K562 (cell line): ENCODE data around the gene CFAP90. TPM values are rescaled to one million over a fixed set of nuclear protein-coding genes. Genes with fewer than 3 reads are reported as not detected.

Source experiments
- ATAC-seq: fragments of 200-7000 bp; cut with Tn5 transposase; 3 replicates; pipeline ENCODE4 v1.9.1; 2020; ENCODE audit warnings: moderate library complexity
- BruUV-seq: library from RNA; stranded (reverse); fragments of 400-500 nt; replicated peaks from 2 replicates; lab custom pipeline; 2021; lab: Mats Ljungman, UMichigan
- CTCF ChIA-PET: fragments of 300-600 bp; formaldehyde crosslinking; extraction: SDS; loops from one replicate; lab custom pipeline; 2021; ENCODE audit warnings: low intra/inter-chr PET ratio; lab: Yijun Ruan, JAX
- POLR2A ChIA-PET: fragments of 300-600, 350-650 bp; sonication (Branson Sonifier 250); formaldehyde crosslinking; extraction: SDS; loops from one replicate; lab custom pipeline; 2021; ENCODE audit warnings: antibody characterized with exemption, inconsistent platforms; lab: Yijun Ruan, JAX
- DNase-seq, 4 experiments: peaks; one replicate each; pipeline versions ENCODE4 v3.0.0 to v3.0.0-alpha.2; 2011 to 2018; ENCODE audit warnings: low spot score in 3 of 4, mixed read lengths in 3 of 4; ENCODE audit errors: extremely low read depth in 1 of 4
- FAIRE-seq: peaks from 2 replicates; lab custom pipeline; 2011; peaks lifted over from hg19 to GRCh38; lab: Jason Lieb, UNC
- H2AFZ ChIP-seq: 2 replicates; pipeline ENCODE4 v1.6.0; 2011; ENCODE audit warnings: low read depth, low read length, control low read depth, inconsistent platforms
- H3K27ac ChIP-seq: fragments of 200-600 bp; 3 replicates; pipeline ENCODE4 v1.8.0; 2011; ENCODE audit warnings: low read depth, mild to moderate bottlenecking, control low read depth, inconsistent platforms, low read length, moderate library complexity, mixed read lengths; ENCODE audit errors: extremely low read depth
- H3K27me3 ChIP-seq, 2 experiments: fragments of 300-600 bp in 1 of 2; 2 replicates in 1 of 2; 3 replicates in 1 of 2; pipeline versions ENCODE4 v1.6.0 to v1.8.0; 2011; ENCODE audit warnings: inconsistent platforms in 2 of 2, low read length in 2 of 2, mild to moderate bottlenecking in 1 of 2, mixed read lengths in 1 of 2, moderate library complexity in 1 of 2; ENCODE audit not compliant: control insufficient read depth in 2 of 2, insufficient read depth in 2 of 2
- H3K36me3 ChIP-seq: fragments of 300-600 bp; 3 replicates; pipeline ENCODE4 v1.8.0; 2011; ENCODE audit warnings: mild to moderate bottlenecking, low read length, inconsistent platforms; ENCODE audit not compliant: control insufficient read depth, insufficient read depth
- H3K4me1 ChIP-seq, 2 experiments: fragments of 200-600 bp in 1 of 2; replicated peaks in 1 of 2; 2 replicates in 1 of 2; 3 replicates in 1 of 2; pipeline versions ENCODE4 v1.5.1 to v1.8.0; 2011; ENCODE audit warnings: inconsistent platforms in 2 of 2, low read length in 2 of 2, mild to moderate bottlenecking in 1 of 2, mixed read lengths in 1 of 2, moderate library complexity in 1 of 2; ENCODE audit not compliant: control insufficient read depth in 2 of 2, insufficient read depth in 2 of 2
- H3K4me2 ChIP-seq: 2 replicates; pipeline ENCODE4 v1.6.1; 2011; ENCODE audit warnings: low read length, control low read depth, inconsistent platforms, mixed read lengths; ENCODE audit not compliant: insufficient read depth
- H3K4me3 ChIP-seq: fragments of 200-600 bp; sonication (generic), shearing (Covaris generic); 2 replicates; pipeline ENCODE4 v1.5.1; 2016; ENCODE audit warnings: control low read depth, inconsistent platforms
- H3K79me2 ChIP-seq: fragments of 200-600 bp; 3 replicates; pipeline ENCODE4 v1.8.0; 2011; ENCODE audit warnings: low read length, inconsistent platforms; ENCODE audit not compliant: control insufficient read depth, insufficient read depth
- H3K9ac ChIP-seq, 2 experiments: 2 replicates each; pipeline versions ENCODE4 v1.6.0 to v1.6.1; 2011; ENCODE audit warnings: low read depth in 2 of 2, low read length in 2 of 2, control low read depth in 1 of 2, inconsistent platforms in 1 of 2, mild to moderate bottlenecking in 1 of 2, mixed read lengths in 1 of 2; ENCODE audit not compliant: insufficient read depth in 1 of 2
- H3K9me1 ChIP-seq: one replicate; pipeline ENCODE4 v1.6.0; 2011; ENCODE audit warnings: inconsistent platforms, mild to moderate bottlenecking, low read length, moderate library complexity; ENCODE audit not compliant: control insufficient read depth, insufficient read depth
- H3K9me3 ChIP-seq: replicated peaks from 2 replicates; pipeline ENCODE4 v1.5.1; 2011; ENCODE audit warnings: low read depth, low read length, inconsistent platforms; ENCODE audit not compliant: control insufficient read depth, insufficient read depth
- H4K20me1 ChIP-seq: replicated peaks from 2 replicates; pipeline ENCODE4 v1.6.1; 2011; ENCODE audit warnings: low read length, inconsistent platforms, mixed read lengths; ENCODE audit not compliant: control insufficient read depth, insufficient read depth
- CEBPB ChIP-seq: fragments of 450-650 bp; IDR thresholded peaks from 2 replicates; pipeline ENCODE4 v1.6.1; 2016; ENCODE audit warnings: missing genetic modification characterization, missing compliant biosample characterization
- NCOA4 ChIP-seq: fragments of 450-650 bp; IDR thresholded peaks from 2 replicates; pipeline ENCODE4 v1.6.1; 2018; ENCODE audit warnings: mild to moderate bottlenecking; ENCODE audit not compliant: partially characterized antibody
- PHF20 ChIP-seq: fragments of 450-650 bp; IDR thresholded peaks from 2 replicates; pipeline ENCODE4 v1.6.1; 2018; ENCODE audit not compliant: partially characterized antibody
- PML ChIP-seq: IDR thresholded peaks from 2 replicates; pipeline ENCODE4 v1.6.1; 2012; ENCODE audit warnings: low read length, inconsistent platforms
- POLR2B ChIP-seq: fragments of 450-650 bp; IDR thresholded peaks from 2 replicates; pipeline ENCODE4 v1.6.1; 2018; ENCODE audit warnings: low read depth; ENCODE audit not compliant: partially characterized antibody
- RCOR1 ChIP-seq, 2 experiments: IDR thresholded peaks; 2 replicates each; pipeline ENCODE4 v1.6.1; 2012; ENCODE audit warnings: low read depth in 2 of 2, low read length in 2 of 2, borderline replicate concordance in 1 of 2, improper control_type of control experiment in 1 of 2
- SMARCE1 ChIP-seq: fragments of 450-650 bp; IDR thresholded peaks from 2 replicates; pipeline ENCODE4 v1.7.1; 2016; ENCODE audit warnings: mild to moderate bottlenecking
- THAP7 ChIP-seq: fragments of 250-450 bp; sonication (Bioruptor Pico); IDR thresholded peaks from 2 replicates; pipeline ENCODE4 v1.5.0; 2021
- THRA ChIP-seq: fragments of 450-650 bp; IDR thresholded peaks from 2 replicates; pipeline ENCODE4 v1.6.1; 2017; ENCODE audit warnings: mild to moderate bottlenecking, moderate library complexity
- ZFPM2 ChIP-seq: fragments of 250-450 bp; sonication (Bioruptor Pico); IDR thresholded peaks from 2 replicates; pipeline ENCODE4 v1.5.1; 2022; ENCODE audit warnings: mild to moderate bottlenecking
- ZHX1 ChIP-seq: fragments of 150-350 bp; conservative IDR thresholded peaks from 2 replicates; pipeline ENCODE4 v1.6.1; 2014; ENCODE audit warnings: low read length
- ZKSCAN1 ChIP-seq: fragments of 150-350 bp; IDR thresholded peaks from 2 replicates; pipeline ENCODE4 v1.6.1; 2016; ENCODE audit warnings: low read depth, low read length
- ZNF12 ChIP-seq: sonication (generic); formaldehyde crosslinking; IDR thresholded peaks from 2 replicates; pipeline ENCODE4 v1.4.0; 2020; ENCODE audit warnings: mild to moderate bottlenecking, missing genetic modification reagents
- ZNF316 ChIP-seq: fragments of 450-650 bp; IDR thresholded peaks from 2 replicates; pipeline ENCODE4 v1.6.1; 2016
- WGBS: fragments of 100-300 bp; shearing (Covaris generic); methylation state at CpG from one replicate; pipeline ENCODE4 v1.1.6; 2016; ENCODE audit warnings: low coverage, mixed read lengths; ENCODE audit not compliant: insufficient coverage; ENCODE audit errors: missing lambda C conversion rate; 5-methylcytosine and 5-hydroxymethylcytosine counted together
- in situ Hi-C: fragments of 300-500 bp; cut with MboI; formaldehyde crosslinking; loops from 4 replicates; pipeline ENCODE4 v1.15.0; 2018; ENCODE audit warnings: inconsistent platforms, mixed read lengths
- intact Hi-C: fragments of 100-400 bp; cut with micrococcal nuclease; formaldehyde crosslinking; loops from 2 replicates; pipeline ENCODE4 v1.14.2; 2022
- polyA plus RNA-seq, 8 experiments: library from polyadenylated mRNA; depleted of rRNA in 4 of 8; stranded (reverse) in 5 of 8; unstranded in 3 of 8; fragments of >200 nt; fragmentation: Nextera tagmentation in 2 of 8; fragmentation: Illumina TruSeq in 1 of 8; extraction: Ambion mirVana in 2 of 8; extraction: Trizol in 1 of 8; gene quantifications; 2 replicates each; pipeline versions ENCODE4 v1.2.1 to v1.2.3, GENCODE V29; 2011 to 2014; ENCODE audit warnings: inconsistent platforms in 1 of 8, missing spikeins in 1 of 8
- total RNA-seq, 7 experiments: library from RNA; depleted of rRNA in 6 of 7; stranded (reverse); fragments of >200 nt in 6 of 7; fragmentation: Illumina TruSeq in 2 of 7; extraction: Trizol in 2 of 7; gene quantifications; 2 replicates each; pipeline versions ENCODE4 v1.2.1 to v1.2.3, GENCODE V29; 2011 to 2021; ENCODE audit warnings: low replicate concordance in 1 of 7
- TF ChIP-seq, protein P1 (sequence below): sonication (generic); formaldehyde crosslinking; IDR thresholded peaks from 2 replicates; pipeline ENCODE4 v1.8.1; 2022; ENCODE audit warnings: missing genetic modification reagents

The CFAP90 gene
- total and polyA plus RNA-seq, 9 of the 15 experiments (the other 6 are each of a cell fraction or from before 2014, with no cell fraction given), result not detected

GRCh38 chr5:7868773-7869473 is 18.0 kb upstream of the CFAP90 start, which contains the start of the genes FASTKD3 and MTRR (continued):
- TF ChIP-seq ZNF12 (CRISPR knock-in tag) (peak; percentile 69; the same call in 1 of the 2 replicates), ZNF316 (no peak), CEBPB (tag) (peak; percentile 69), PML (peak; percentile 25; the same call in 1 of the 2 replicates), ZKSCAN1 (0 out of 2 replicates have a peak, but pooled peaks have one; percentile 49), NCOA4 (no peak), THAP7 (CRISPR knock-in tag) (no peak)
- TF ChIP-seq, protein P1, sequence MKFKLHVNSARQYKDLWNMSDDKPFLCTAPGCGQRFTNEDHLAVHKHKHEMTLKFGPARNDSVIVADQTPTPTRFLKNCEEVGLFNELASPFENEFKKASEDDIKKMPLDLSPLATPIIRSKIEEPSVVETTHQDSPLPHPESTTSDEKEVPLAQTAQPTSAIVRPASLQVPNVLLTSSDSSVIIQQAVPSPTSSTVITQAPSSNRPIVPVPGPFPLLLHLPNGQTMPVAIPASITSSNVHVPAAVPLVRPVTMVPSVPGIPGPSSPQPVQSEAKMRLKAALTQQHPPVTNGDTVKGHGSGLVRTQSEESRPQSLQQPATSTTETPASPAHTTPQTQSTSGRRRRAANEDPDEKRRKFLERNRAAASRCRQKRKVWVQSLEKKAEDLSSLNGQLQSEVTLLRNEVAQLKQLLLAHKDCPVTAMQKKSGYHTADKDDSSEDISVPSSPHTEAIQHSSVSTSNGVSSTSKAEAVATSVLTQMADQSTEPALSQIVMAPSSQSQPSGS (CRISPR knock-in tag), result 0 out of 2 replicates have a peak, but pooled peaks have one; percentile 59

- Histone ChIP-seq H3K9ac (peak overlapping the region; percentile 83 to 96), H3K9me1 (peaks cover 3% of the 10 kb centered on the region), H3K4me2 (peak overlapping the region; percentile 95), H3K27ac (peak overlapping the region; percentile 77), H3K79me2 (peaks cover 84% of the 10 kb centered on the region), H3K4me3 (peak overlapping the region; percentile 93), H3K36me3 (peaks cover 68% of the 10 kb centered on the region), H2AFZ (peak overlapping the region; percentile 87), H3K4me1 (peaks cover 6 to 20% of the 10 kb centered on the region in 2 experiments; a peak in 4 of 5 replicates), H3K9me3 (no peaks in the 10 kb centered on the region), H3K27me3 (no peaks in the 10 kb centered on the region), H4K20me1 (peaks cover 16% of the 10 kb centered on the region)
- ChIA-PET CTCF (no interaction called here), POLR2A (interaction anchor here (0.6 to 2.2 kb wide), 10 partner anchors 9 to 1346 kb away, joined by 3 to 11 read pairs (median 4); no protein-coding TSS in a partner anchor)
- no TSS peak for BruUV-seq
- ATAC-seq (peak; percentile 22), FAIRE-seq (peak; percentile 57), DNase-seq (no peak)
- intact Hi-C loops (no loop called here), in situ Hi-C loops (no loop called here)
- WGBS, result 1% methylated on average over 8 of the region's 8 CpGs
- TF ChIP-seq SMARCE1, result peak; percentile 36; the same call in 1 of the 2 replicates
- no peak for TF ChIP-seq ZHX1
- TF ChIP-seq POLR2B, result no peak
- no peak for TF ChIP-seq PHF20
- TF ChIP-seq THRA, result no peak
- no peak for TF ChIP-seq RCOR1 (IDR thresholded peaks at IDR 0.05; ENCODE audit: borderline replicate concordance in 1 of 2, low read depth in 2 of 2, low read length in 2 of 2)
- no peak for TF ChIP-seq ZFPM2 (CRISPR knock-in tag)
These were observed 17.5 kb upstream of the CFAP90 start for GRCh38 chr5:7868427-7868772.
